ENCODE data around the gene TXNDC11. TPM values are rescaled to one million over a fixed set of nuclear protein-coding genes. Genes with fewer than 3 reads are reported as not detected.
A peak's percentile ranks its signal among the peaks of the same experiment; 100 is the strongest.

Gene TXNDC11
- total and polyA plus RNA-seq, 9 of the 15 experiments (the other 6 are each of a cell fraction or from before 2014, with no cell fraction given), result 0.66 to 32.6 (median 26.2) TPM

DNA sequence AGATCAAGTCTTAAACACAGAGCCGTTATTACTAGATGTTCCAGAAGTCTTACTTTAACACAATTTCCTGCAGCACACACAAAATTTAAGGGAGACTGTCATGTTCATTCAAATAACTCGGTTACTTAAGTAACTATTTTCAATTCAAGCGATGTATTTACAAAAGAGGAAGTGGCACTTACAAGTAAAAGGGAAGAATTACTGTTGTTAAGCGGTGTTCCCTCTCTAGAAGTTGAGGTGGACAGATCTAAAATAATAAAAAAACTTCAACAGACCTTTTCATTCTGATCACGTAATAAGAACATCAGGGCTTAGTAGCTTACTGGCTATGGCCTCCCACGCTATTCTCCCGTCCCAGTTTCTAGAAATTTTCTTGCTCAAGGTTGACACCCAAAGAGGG is 26.2 kb upstream of the TXNDC11 start:
- ChIA-PET POLR2A (interaction anchor here (2.2 kb wide), 1 partner anchor 13 kb away, joined by 6 read pairs; no protein-coding TSS in a partner anchor), CTCF (ENCODE audit: low intra/inter-chr PET ratio) (no interaction called here)
- peak; percentile 82 for TF ChIP-seq SPI1 (IDR thresholded peaks at IDR 0.05; ENCODE audit: borderline replicate concordance, low read depth, low read length)
- TF ChIP-seq, protein P1, sequence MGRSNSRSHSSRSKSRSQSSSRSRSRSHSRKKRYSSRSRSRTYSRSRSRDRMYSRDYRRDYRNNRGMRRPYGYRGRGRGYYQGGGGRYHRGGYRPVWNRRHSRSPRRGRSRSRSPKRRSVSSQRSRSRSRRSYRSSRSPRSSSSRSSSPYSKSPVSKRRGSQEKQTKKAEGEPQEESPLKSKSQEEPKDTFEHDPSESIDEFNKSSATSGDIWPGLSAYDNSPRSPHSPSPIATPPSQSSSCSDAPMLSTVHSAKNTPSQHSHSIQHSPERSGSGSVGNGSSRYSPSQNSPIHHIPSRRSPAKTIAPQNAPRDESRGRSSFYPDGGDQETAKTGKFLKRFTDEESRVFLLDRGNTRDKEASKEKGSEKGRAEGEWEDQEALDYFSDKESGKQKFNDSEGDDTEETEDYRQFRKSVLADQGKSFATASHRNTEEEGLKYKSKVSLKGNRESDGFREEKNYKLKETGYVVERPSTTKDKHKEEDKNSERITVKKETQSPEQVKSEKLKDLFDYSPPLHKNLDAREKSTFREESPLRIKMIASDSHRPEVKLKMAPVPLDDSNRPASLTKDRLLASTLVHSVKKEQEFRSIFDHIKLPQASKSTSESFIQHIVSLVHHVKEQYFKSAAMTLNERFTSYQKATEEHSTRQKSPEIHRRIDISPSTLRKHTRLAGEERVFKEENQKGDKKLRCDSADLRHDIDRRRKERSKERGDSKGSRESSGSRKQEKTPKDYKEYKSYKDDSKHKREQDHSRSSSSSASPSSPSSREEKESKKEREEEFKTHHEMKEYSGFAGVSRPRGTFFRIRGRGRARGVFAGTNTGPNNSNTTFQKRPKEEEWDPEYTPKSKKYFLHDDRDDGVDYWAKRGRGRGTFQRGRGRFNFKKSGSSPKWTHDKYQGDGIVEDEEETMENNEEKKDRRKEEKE (IDR thresholded peaks at IDR 0.05; ENCODE audit: borderline replicate concordance in 1 of 2, control insufficient read depth in 1 of 2, low read depth in 2 of 2, low read length in 1 of 2), result no peak
- H2AFZ ChIP-seq (ENCODE audit: low read depth, low read length), result no peak overlapping the region
- H3K4me3 ChIP-seq, result no peak overlapping the region
- ATAC-seq (no peak), FAIRE-seq (no peak), DNase-seq (ENCODE audit: extremely low read depth in 1 of 4, low spot score in 3 of 4) (no peak)
- H3K27ac ChIP-seq (ENCODE audit: extremely low read depth, low read depth, low read length), result no peak overlapping the region
- no peaks in the 10 kb centered on the region for H3K9me1 ChIP-seq (ENCODE audit: control insufficient read depth, insufficient read depth, low read length)
- H3K4me1 ChIP-seq (replicated peaks in 1 of 2; ENCODE audit: control insufficient read depth in 2 of 2, insufficient read depth in 2 of 2, low read length in 2 of 2), result no peaks in the 10 kb centered on the region
- no peaks in the 10 kb centered on the region for H4K20me1 ChIP-seq (replicated peaks; ENCODE audit: control insufficient read depth, insufficient read depth, low read length)
- in situ Hi-C loops (cut with MboI), result no loop called here
- H3K36me3 ChIP-seq (ENCODE audit: control insufficient read depth, insufficient read depth, low read length), result peaks cover 83% of the 10 kb centered on the region
- no peak overlapping the region for H3K4me2 ChIP-seq (ENCODE audit: insufficient read depth, low read length)
- H3K9ac ChIP-seq (ENCODE audit: insufficient read depth in 1 of 2, low read depth in 2 of 2, low read length in 2 of 2), result no peak overlapping the region
- H3K79me2 ChIP-seq (ENCODE audit: control insufficient read depth, insufficient read depth, low read length), result no peaks in the 10 kb centered on the region
- WGBS (ENCODE audit: insufficient coverage, low coverage, missing lambda C conversion rate), result 91% methylated on average over 7 of the region's 7 CpGs
- H3K27me3 ChIP-seq (ENCODE audit: control insufficient read depth in 2 of 2, insufficient read depth in 2 of 2, low read length in 2 of 2), result no peaks in the 10 kb centered on the region
- no peaks in the 10 kb centered on the region for H3K9me3 ChIP-seq (replicated peaks; ENCODE audit: control insufficient read depth, insufficient read depth, low read depth, low read length)
- intact Hi-C loops (cut with micrococcal nuclease), result no loop called here
- BruUV-seq (replicated peaks), result TSS peak; percentile 9
